Breast epithelium (tissue), 4 donors: ENCODE data around the gene PLEKHS1. TPM values are rescaled to one million over a fixed set of nuclear protein-coding genes. Genes with fewer than 3 reads are reported as not detected.
"Not testable (repeated sequence)": the region's sequence is repeated elsewhere in the genome, so short reads cannot be mapped to it uniquely, and the experiment has no call there.

ENCODE experiments used
- DNase-seq, 2 donors: peaks; one replicate each; pipeline ENCODE4 v3.0.0-alpha.2; 2019; ENCODE audit warnings: low spot score in 2 of 2
- H3K27ac ChIP-seq, 2 donors: fragments of 200-600 bp; sonication (generic) in 1 of 2; one replicate each; pipeline ENCODE4 v1.5.1; 2016 to 2019; ENCODE audit warnings: mild to moderate bottlenecking in 1 of 2
- H3K27me3 ChIP-seq, 2 donors: fragments of 200-600 bp; sonication (generic) in 1 of 2; one replicate each; pipeline versions ENCODE4 v1.5.1 to v1.6.0; 2017 to 2019; ENCODE audit warnings: control low read depth in 1 of 2, mild to moderate bottlenecking in 1 of 2
- H3K36me3 ChIP-seq: fragments of 200-600 bp; one replicate; pipeline ENCODE4 v1.5.1; 2019
- H3K4me1 ChIP-seq, 2 donors: fragments of 200-600 bp; sonication (generic); one replicate each; pipeline ENCODE4 v1.5.1; 2016 to 2019; ENCODE audit warnings: control low read depth in 1 of 2
- H3K4me3 ChIP-seq, 3 donors: fragments of 200-600 bp; sonication (generic); 1 replicate in 2 of 3; 2 replicates in 1 of 3; pipeline ENCODE4 v1.5.1; 2016 to 2019; ENCODE audit warnings: mild to moderate bottlenecking in 3 of 3, moderate library complexity in 2 of 3
- H3K9me3 ChIP-seq, 2 donors: fragments of 200-600 bp; sonication (generic) in 1 of 2; one replicate each; pipeline ENCODE4 v1.5.1; 2016 to 2019; ENCODE audit warnings: control low read depth in 1 of 2
- CTCF ChIP-seq, 3 donors: fragments of 450-650 bp; IDR thresholded peaks; one replicate each; pipeline ENCODE4 v1.5.1; 2016 to 2017; ENCODE audit warnings: antibody characterized with exemption in 3 of 3, mild to moderate bottlenecking in 3 of 3, moderate library complexity in 3 of 3
- POLR2A ChIP-seq: fragments of 450-650 bp; IDR thresholded peaks from one replicate; pipeline ENCODE4 v1.6.1; 2016; ENCODE audit warnings: antibody characterized with exemption, mild to moderate bottlenecking, moderate library complexity
- POLR2AphosphoS5 ChIP-seq, 3 donors: sonication (generic); formaldehyde crosslinking; IDR thresholded peaks; one replicate each; pipeline ENCODE4 v1.6.1; 2017; ENCODE audit warnings: antibody characterized with exemption in 3 of 3
- intact Hi-C: fragments of 100-400 bp; cut with DNase I; formaldehyde crosslinking; loops from one replicate; pipeline ENCODE4 v1.15.1; 2023; ENCODE audit warnings: low total_unique reads
- total RNA-seq, 3 donors: library from RNA; depleted of rRNA; stranded (reverse); fragments of >200 nt; gene quantifications; one replicate each; pipeline ENCODE4 v1.1.0, GENCODE V29; 2016

PLEKHS1 gene
- total RNA-seq, 3 donors from 2014 or later, result 23.6 to 30.0 TPM; not detected in 1

DNA sequence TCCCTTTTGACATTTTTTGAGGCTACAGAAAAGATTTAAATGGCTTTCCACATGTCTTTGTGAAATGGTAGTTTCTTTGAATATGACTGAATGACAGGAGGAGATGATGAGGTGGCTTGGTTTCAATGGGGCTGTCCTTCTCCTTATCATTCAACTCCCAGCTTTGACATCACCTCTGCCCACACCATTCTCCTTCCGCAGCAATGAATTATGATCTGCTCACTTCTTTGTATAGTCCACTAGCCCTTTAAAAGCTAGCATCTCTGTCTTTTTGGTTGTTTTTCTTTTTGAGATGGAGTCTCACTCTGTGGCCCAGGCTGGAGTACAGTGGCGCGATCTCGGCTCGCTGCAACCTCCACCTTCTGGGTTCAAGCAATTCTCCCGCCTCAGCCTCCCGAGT, 70.7 kb downstream of the PLEKHS1 start:
- H3K4me1 ChIP-seq, result no peaks in the 10 kb centered on the region
- DNase-seq, result no peak
- intact Hi-C loops, result no loop called here
- TF ChIP-seq POLR2AphosphoS5 (IDR thresholded peaks at IDR 0.05) (no peak), POLR2A (no peak), CTCF (IDR thresholded peaks at IDR 0.05) (no peak)
- H3K4me3 ChIP-seq, result no peak overlapping the region
- no peaks in the 10 kb centered on the region for H3K9me3 ChIP-seq
- H3K27ac ChIP-seq, result no peak overlapping the region
- no peaks in the 10 kb centered on the region for H3K27me3 ChIP-seq
- H3K36me3 ChIP-seq, result no peaks in the 10 kb centered on the region

DNA sequence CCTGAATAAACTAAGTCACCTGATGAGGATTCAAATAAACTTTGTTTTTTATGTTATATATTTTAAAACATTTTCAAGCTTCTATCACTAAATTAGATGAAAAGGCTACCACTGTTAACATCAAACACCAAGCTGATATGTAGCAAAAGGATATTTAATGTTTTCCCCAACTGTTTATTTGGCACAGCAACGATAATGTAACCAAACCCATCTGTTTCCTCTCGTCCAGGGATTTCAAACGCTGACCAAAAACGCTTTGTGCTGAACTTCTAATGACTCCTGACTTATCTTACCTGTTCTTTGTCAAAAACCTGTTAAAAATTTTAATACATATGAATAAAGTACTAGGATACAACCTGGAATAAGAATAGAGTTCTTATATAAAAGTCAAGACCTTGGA, 71.9 kb downstream of the PLEKHS1 start:
- Histone ChIP-seq H3K4me3 (no peak overlapping the region), H3K36me3 (no peaks in the 10 kb centered on the region), H3K9me3 (no peaks in the 10 kb centered on the region), H3K27me3 (no peaks in the 10 kb centered on the region), H3K27ac (no peak overlapping the region), H3K4me1 (no peaks in the 10 kb centered on the region)
- intact Hi-C loops, result no loop called here
- TF ChIP-seq POLR2AphosphoS5 (IDR thresholded peaks at IDR 0.05) (no peak), POLR2A (no peak), CTCF (IDR thresholded peaks at IDR 0.05) (no peak)
- no peak for DNase-seq

DNA sequence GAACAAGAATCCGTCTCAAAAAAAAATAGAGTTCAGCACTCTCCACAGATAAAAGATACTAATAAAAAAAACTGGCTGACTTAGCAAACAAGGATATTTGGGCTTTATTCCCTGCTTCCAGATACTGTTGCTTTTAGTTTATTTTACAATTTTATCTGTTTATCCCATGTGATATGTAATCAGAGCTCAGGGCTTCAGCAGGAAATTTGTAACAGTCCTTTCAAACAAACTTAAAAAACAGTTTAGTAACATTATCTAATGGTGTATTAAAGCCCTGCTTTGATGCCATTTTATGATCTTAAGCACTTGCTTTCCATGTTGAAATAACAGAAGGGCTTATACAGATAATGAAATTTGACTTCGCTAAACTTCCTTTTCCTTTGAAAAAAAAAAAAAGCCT, 74.3 kb downstream of the PLEKHS1 start:
- no peaks in the 10 kb centered on the region for H3K36me3 ChIP-seq
- H3K4me1 ChIP-seq, result no peaks in the 10 kb centered on the region
- TF ChIP-seq POLR2A, result no peak
- no peak for TF ChIP-seq CTCF (IDR thresholded peaks at IDR 0.05)
- no peak for TF ChIP-seq POLR2AphosphoS5 (IDR thresholded peaks at IDR 0.05)
- intact Hi-C loops, result no loop called here
- H3K9me3 ChIP-seq, result no peaks in the 10 kb centered on the region
- no peaks in the 10 kb centered on the region for H3K27me3 ChIP-seq
- H3K27ac ChIP-seq, result no peak overlapping the region
- DNase-seq, result no peak
- no peak overlapping the region for H3K4me3 ChIP-seq

DNA sequence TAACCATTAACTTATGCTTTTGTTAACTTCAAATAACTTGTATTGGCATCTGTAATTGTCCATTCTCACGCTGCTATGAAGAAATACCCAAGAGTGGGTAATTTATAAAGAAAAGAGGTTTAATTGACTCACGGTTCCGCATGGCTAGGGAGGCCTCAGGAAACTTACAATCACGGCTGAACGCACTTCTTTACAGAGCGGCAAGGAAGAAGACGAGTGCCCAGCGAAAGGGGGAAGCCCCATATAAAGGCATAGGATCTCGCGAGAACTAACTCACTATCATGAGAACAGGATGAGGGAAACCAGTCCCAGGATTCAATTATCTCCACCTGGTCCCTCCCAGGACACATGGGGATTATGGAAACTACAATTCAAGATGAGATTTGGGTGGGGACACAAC, 77.1 kb downstream of the PLEKHS1 start:
- H3K27ac ChIP-seq, DNase-seq, H3K27me3 ChIP-seq, H3K36me3 ChIP-seq, H3K4me1 ChIP-seq, H3K9me3 ChIP-seq, intact Hi-C loops, H3K4me3 ChIP-seq: not testable (repeated sequence)

Other genes with a start within 250 kb of the PLEKHS1 start
- gene HABP2, start 198.6 kb upstream of the PLEKHS1 start, total RNA-seq, result under 1 TPM in 2 of 3 donors, not detected in 1; 0.29 to 0.66 TPM
- not detected for gene NRAP, start 87.6 kb upstream of the PLEKHS1 start, total RNA-seq
- gene CASP7, start 71.8 kb upstream of the PLEKHS1 start, total RNA-seq, result 10 to 100 TPM; 19.0 to 27.2 (median 24.3) TPM
- gene DCLRE1A, start 102.4 kb downstream of the PLEKHS1 start, total RNA-seq, result 1 to 10 TPM; 4.0 to 7.5 (median 4.3) TPM
- gene NHLRC2, start 103.0 kb downstream of the PLEKHS1 start, total RNA-seq, result 10 to 100 TPM; 36.4 to 84.3 (median 56.0) TPM